HFFc6 (cell line): ENCODE measurements around the gene PRADC1. TPM values are rescaled to one million over a fixed set of nuclear protein-coding genes. Genes with fewer than 3 reads are reported as not detected.

ENCODE experiments used
- DNase-seq: peaks from one replicate; pipeline ENCODE4 v3.0.0-alpha.2; 2018
- H3K27ac Mint-ChIP-seq: 2 replicates; pipeline ENCODE4 v1.8.0; 2020; ENCODE audit warnings: mild to moderate bottlenecking, mixed read lengths
- H3K27me3 Mint-ChIP-seq: 2 replicates; pipeline ENCODE4 v1.8.0; 2021; ENCODE audit warnings: mild to moderate bottlenecking, moderate library complexity, mixed read lengths; ENCODE audit not compliant: insufficient read depth
- H3K36me3 Mint-ChIP-seq: 2 replicates; pipeline ENCODE4 v1.8.0; 2021; ENCODE audit warnings: low read depth, mixed read lengths
- H3K4me1 Mint-ChIP-seq: 2 replicates; pipeline ENCODE4 v1.8.0; 2020; ENCODE audit warnings: low read depth, mixed read lengths
- H3K4me3 Mint-ChIP-seq: 2 replicates; pipeline ENCODE4 v1.8.0; 2020; ENCODE audit warnings: mild to moderate bottlenecking, moderate library complexity, mixed read lengths
- H3K9me3 Mint-ChIP-seq: 2 replicates; pipeline ENCODE4 v1.8.0; 2020; ENCODE audit warnings: mild to moderate bottlenecking, mixed read lengths
- total RNA-seq, 6 experiments: library from RNA; stranded (reverse); fragmentation: NEBNext Ultra II Directional; extraction: Animal tissue kit (Norgen Biotek cat#: 25700); gene quantifications; 2 replicates in 1 of 6; 3 replicates in 5 of 6; pipeline ENCODE4 v1.2.3, GENCODE V29; 2021
- TF ChIP-seq, protein P1 (sequence below): fragments of 200-600 bp; sonication (generic); IDR thresholded peaks from 2 replicates; pipeline ENCODE4 v1.5.0; 2021; ENCODE audit warnings: antibody characterized with exemption, mild to moderate bottlenecking

The PRADC1 gene
- total RNA-seq, 6 experiments from 2014 or later = 27.5 to 38.7 (median 31.7) TPM

DNA sequence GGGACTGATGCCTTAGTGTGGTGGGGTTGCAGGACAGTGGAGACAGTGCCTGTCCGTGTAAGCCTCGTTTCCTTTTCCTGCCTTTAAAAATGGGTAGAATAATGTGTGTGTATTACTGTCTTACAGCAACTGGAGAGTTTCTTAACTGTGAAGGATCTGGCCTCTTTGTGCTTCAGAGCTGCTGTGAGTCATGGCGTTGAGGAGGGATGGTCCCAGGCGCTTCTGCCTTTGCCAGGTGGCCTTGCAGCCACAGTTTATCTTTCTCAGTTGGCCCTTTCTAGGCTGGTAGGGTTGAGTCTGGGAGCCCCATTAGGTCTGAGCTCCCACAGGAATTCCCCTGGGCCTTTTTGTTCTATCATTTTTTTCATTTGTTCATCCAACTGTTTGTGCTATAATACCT lies 9.2 kb downstream of the PRADC1 start:
- H3K27me3 Mint-ChIP-seq = peaks cover 2% of the 10 kb centered on the region; the same call in 1 of the 2 replicates
- no peak overlapping the region for H3K27ac Mint-ChIP-seq
- DNase-seq = no peak
- H3K4me3 Mint-ChIP-seq = no peak overlapping the region
- TF ChIP-seq, protein P1, sequence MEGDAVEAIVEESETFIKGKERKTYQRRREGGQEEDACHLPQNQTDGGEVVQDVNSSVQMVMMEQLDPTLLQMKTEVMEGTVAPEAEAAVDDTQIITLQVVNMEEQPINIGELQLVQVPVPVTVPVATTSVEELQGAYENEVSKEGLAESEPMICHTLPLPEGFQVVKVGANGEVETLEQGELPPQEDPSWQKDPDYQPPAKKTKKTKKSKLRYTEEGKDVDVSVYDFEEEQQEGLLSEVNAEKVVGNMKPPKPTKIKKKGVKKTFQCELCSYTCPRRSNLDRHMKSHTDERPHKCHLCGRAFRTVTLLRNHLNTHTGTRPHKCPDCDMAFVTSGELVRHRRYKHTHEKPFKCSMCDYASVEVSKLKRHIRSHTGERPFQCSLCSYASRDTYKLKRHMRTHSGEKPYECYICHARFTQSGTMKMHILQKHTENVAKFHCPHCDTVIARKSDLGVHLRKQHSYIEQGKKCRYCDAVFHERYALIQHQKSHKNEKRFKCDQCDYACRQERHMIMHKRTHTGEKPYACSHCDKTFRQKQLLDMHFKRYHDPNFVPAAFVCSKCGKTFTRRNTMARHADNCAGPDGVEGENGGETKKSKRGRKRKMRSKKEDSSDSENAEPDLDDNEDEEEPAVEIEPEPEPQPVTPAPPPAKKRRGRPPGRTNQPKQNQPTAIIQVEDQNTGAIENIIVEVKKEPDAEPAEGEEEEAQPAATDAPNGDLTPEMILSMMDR = no peak
- H3K36me3 Mint-ChIP-seq = peaks cover 11% of the 10 kb centered on the region
- H3K9me3 Mint-ChIP-seq = no peaks in the 10 kb centered on the region
- H3K4me1 Mint-ChIP-seq = peaks cover 3% of the 10 kb centered on the region; the same call in 1 of the 2 replicates

DNA sequence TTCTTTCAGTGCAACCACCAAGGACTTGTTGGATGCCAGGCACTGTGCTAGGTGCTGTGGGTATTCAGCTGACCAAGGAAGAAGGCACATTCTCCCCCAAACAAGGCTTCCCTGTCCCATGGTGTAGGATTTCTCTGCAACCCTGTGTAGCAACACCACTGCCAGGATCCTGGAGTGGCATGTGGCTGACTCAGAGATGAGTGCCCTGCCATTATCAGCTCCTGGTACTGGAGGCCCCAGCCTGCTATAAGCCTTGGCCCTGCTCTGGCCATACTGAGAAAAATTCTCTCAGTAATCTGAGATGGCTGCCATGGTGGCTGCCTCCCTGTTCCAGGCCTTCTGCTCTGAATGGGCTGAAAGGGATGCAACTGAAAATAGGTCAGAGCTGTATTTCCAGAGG lies 14.7 kb downstream of the PRADC1 start:
- Mint-ChIP-seq H3K36me3 (peaks cover 11% of the 10 kb centered on the region), H3K4me1 (peaks cover 45% of the 10 kb centered on the region), H3K4me3 (no peak overlapping the region), H3K27me3 (peaks cover 2% of the 10 kb centered on the region; the same call in 1 of the 2 replicates), H3K9me3 (no peaks in the 10 kb centered on the region), H3K27ac (peak overlapping the region; percentile 29; the same call in 1 of the 2 replicates)
- TF ChIP-seq, protein P1 = no peak
- DNase-seq = peak; percentile 56

DNA sequence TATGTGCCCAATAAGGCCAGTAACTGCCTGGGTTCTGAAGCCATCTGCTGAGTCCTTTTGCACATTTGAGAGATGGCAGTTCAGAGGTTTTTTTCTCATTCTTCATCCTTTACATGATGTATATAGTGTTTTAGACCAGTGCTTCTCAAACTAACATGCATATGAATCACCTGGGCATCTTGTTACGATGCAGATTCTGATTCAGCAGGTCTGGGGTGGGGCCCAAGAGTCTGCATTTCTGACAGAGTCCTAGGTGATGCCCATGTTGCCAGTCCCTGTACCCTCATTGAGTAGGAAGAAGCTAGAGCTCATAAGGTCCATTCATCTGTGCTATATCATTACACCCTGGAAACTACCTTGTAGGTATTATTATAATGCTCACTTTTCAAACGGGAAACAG lies 15.2 kb downstream of the PRADC1 start:
- Mint-ChIP-seq H3K4me1 (peaks cover 45% of the 10 kb centered on the region), H3K27me3 (peaks cover 2% of the 10 kb centered on the region; the same call in 1 of the 2 replicates), H3K4me3 (no peak overlapping the region), H3K27ac (peak overlapping the region; percentile 14; the same call in 1 of the 2 replicates), H3K36me3 (peaks cover 11% of the 10 kb centered on the region), H3K9me3 (no peaks in the 10 kb centered on the region)
- DNase-seq = no peak
- TF ChIP-seq, protein P1 = no peak

DNA sequence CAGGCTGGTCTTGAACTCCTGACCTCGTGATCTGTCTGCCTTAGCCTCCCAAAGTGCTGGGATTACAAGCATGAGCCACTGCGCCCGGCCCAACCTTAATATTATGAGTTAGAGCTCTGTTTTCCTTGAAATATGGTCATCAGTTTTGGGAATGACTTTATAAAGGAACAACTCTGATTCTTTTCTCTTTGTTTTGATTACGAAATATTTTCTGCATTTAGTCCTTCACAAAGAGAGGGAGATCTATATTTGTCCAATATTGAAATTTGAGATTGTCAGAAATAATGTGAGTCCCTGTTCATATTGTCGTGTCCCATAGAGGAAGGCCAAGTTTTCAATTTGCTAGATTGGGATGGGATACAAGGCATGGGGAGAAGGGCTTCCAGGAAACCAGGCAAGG lies 15.9 kb downstream of the PRADC1 start:
- TF ChIP-seq, protein P1 = no peak
- no peak overlapping the region for H3K27ac Mint-ChIP-seq
- no peaks in the 10 kb centered on the region for H3K9me3 Mint-ChIP-seq
- no peak overlapping the region for H3K4me3 Mint-ChIP-seq
- peaks cover 50% of the 10 kb centered on the region for H3K4me1 Mint-ChIP-seq
- peaks cover under 1% of the 10 kb centered on the region; the same call in 1 of the 2 replicates for H3K27me3 Mint-ChIP-seq
- DNase-seq = no peak
- H3K36me3 Mint-ChIP-seq = peaks cover 9% of the 10 kb centered on the region

DNA sequence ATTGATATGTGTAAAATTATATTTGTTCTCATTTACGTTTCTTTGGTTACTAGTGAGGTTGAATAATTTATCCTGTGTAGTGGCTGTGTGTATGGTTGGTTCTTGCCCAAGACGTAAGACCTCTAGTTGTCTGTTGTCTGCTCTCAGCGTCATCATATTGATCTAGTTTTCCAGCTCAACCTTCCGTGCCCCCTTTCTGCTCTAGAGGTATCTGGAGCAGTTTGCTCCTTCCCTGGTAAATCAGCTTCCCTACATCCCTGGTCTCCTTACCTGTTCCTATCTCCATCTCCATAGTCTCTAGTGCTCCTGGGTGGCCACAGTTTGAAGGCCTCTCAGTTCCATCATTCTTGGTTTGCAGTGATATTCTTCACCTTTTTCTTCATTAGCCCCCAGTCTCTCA lies 17.8 kb downstream of the PRADC1 start:
- H3K27me3 Mint-ChIP-seq = no peaks in the 10 kb centered on the region; the same call in 1 of the 2 replicates
- no peak for DNase-seq
- peak overlapping the region; percentile 96 for H3K27ac Mint-ChIP-seq
- H3K36me3 Mint-ChIP-seq = no peaks in the 10 kb centered on the region
- TF ChIP-seq, protein P1 = no peak
- H3K9me3 Mint-ChIP-seq = no peaks in the 10 kb centered on the region
- H3K4me3 Mint-ChIP-seq = peak overlapping the region; percentile 99
- peaks cover 53% of the 10 kb centered on the region for H3K4me1 Mint-ChIP-seq
